AML-193 (cell line): ENCODE results near the gene FGGY.

Experiments used
- DNase-seq, 2 experiments: peaks; one replicate each; lab custom pipeline; 2025; lab: John Stamatoyannopoulos, UW

The FGGY gene

DNA sequence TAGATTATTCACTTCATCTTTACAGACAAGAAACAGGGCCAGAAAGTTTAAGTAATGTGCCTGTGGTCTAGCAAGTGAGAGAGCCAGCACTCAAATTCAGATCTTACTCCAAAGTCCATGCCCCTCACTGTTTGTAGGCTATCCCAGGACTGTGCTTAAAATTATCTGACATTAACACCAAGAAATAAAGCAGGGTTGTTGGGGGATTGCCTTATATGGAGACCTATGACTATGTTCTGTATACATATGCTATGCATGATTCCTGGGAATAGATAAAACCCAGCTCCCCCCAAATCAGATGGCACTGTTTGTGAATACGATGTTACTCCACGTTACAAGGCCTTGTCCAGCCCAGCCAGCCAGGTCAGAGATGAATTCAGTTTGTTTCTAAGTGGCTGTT, 386.3 kb downstream of the FGGY start:
- no peak for DNase-seq

- no peak for DNase-seq
Measured at GRCh38 chr1:59684698-59685097, 387.8 kb downstream of the FGGY start.

GRCh38 chr1:59685101-59685500, 388.2 kb downstream of the FGGY start:
- no peak for DNase-seq

DNA sequence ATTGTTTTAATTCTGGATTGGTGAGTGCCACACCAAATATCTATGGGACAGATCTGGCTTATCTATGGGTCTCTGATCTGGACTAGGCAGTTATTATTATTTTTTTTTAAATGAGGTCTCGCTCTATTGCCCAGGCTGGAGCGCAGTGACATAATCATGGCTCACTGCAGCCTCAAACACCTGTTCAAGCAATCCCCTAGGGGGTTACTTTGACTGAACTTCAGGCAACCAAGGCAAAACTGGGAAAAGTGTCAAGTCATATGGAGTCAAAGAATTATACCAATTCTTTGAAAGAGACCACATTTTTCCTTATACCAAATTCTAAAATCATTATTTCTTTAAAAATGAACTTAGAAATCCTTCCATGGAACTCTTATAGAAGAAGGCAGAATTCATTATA, 388.8 kb downstream of the FGGY start:
- DNase-seq = no peak

GRCh38 chr1:59686170-59686569, 389.3 kb downstream of the FGGY start:
- no peak for DNase-seq

DNA sequence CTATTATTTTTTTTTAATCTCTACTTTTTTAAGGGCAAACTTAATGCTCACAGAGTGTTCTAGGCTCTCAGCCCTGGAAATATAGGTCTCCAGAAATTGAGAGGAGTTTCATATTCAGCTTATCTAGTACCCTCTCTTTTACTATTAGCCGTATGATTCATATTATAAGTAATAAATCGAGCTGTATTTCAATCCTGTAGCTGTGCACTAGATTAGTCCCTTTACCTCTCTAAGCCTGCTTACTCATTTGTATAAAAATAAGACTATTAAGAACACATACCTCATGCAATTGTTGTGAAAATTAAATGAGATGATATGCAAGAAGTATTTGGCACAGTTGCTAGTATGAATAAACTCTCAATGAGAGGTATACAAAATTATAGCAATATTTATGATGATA, 389.7 kb downstream of the FGGY start:
- DNase-seq = no peak

DNA sequence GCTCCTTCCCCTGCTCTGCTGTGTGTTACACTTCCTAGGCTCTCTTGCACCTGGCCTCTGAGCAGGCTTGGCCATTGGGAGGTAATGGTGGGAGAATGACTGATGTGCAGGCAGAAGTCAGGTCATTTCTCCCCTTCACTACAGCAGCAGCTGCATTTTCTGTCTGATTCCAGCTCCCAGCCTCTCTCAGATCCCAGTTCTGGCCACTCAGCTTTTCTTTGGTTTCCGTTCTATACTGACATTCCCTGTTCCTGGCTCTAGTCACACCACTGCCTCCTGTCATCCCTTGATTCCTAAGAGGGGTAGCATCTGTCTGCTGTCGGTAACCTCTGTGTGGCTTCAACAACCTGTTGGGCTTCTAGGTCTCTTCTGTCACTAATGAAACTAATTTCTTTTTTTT, 390.2 kb downstream of the FGGY start:
- no peak for DNase-seq

GRCh38 chr1:59688976-59689375, 392.1 kb downstream of the FGGY start:
- DNase-seq = peak; percentile 32 to 54

GRCh38 chr1:59689730-59690129, 392.8 kb downstream of the FGGY start:
- no peak for DNase-seq

- no peak for DNase-seq
Measured at GRCh38 chr1:59690171-59690930, 393.5 kb downstream of the FGGY start.

GRCh38 chr1:59691261-59691660, 394.4 kb downstream of the FGGY start:
- no peak for DNase-seq

DNA sequence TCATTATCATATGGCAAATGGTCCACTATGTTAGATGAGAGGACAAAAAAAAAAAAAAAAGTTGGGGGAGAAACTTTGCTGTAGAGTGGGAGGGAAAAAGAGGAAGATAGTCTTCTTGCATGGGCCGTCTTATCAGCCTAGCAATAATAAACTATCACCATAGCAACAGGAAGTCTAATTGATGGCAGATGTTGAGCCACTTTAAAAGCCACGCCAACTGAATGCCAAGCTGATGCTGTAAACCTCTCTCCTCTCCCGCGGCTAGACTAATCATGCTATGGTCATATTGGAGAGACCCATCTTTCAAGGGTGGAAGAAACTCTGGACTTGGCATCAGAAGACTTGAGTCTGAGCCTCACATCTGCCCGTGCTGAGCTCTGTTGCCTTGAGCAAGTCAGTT, 395.7 kb downstream of the FGGY start:
- DNase-seq = peak; percentile 44 to 54

DNA sequence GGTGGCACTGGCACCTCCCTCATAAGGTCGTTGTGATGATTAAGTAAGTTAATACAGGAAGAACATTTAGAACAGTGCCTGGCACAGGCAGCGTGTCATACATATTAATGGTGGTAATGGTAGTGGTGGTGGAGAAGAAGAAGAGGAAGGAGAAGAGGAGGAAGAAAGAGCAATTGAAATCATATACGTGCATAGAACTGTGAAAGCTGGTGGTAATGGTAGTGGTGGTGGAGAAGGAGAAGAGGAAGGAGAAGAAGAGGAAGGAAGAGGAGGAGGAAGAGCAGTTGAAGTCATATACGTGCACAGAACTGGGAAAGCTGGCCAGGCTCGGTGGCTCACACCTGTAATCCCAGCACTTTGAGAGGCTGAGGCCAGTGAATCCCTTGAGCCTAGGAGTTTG, 396.5 kb downstream of the FGGY start:
- DNase-seq = peak in 1 of 2 experiments; percentile 5

- DNase-seq = no peak
Measured at GRCh38 chr1:59695252-59695651, 398.4 kb downstream of the FGGY start.

DNA sequence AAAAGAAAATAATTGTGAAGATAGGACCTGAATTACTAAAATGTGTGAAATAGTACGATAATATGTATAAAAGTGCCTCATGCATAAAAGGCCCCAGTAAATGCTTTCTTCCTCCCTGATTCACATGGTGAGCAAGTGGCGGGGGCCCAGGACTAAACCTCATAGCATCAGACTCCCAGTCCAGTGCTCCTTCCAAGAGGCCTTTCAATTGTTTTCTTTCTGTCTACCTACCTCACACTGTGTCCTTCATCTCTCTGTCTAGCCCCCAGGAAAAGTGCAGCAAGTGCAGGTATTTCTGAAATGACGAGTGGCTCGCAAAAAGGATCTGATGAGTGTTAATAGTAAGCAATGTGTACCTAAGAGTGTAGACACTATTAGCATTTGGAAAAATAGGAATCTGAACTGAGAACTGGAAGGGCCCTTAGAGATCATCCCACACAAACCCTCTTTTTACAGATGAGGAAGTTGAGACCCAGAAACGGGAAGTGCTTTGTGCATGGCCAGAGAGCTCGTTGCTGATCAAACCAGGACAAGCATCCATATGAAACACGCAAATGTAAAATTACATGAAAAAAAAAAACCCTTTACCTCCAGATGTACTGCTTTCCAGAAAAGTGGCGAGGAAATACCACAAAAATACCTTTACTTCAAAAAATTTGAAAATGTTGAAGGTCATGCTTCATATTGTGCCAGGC, 399.7 kb downstream of the FGGY start:
- peak; percentile 83 to 84 for DNase-seq

DNA sequence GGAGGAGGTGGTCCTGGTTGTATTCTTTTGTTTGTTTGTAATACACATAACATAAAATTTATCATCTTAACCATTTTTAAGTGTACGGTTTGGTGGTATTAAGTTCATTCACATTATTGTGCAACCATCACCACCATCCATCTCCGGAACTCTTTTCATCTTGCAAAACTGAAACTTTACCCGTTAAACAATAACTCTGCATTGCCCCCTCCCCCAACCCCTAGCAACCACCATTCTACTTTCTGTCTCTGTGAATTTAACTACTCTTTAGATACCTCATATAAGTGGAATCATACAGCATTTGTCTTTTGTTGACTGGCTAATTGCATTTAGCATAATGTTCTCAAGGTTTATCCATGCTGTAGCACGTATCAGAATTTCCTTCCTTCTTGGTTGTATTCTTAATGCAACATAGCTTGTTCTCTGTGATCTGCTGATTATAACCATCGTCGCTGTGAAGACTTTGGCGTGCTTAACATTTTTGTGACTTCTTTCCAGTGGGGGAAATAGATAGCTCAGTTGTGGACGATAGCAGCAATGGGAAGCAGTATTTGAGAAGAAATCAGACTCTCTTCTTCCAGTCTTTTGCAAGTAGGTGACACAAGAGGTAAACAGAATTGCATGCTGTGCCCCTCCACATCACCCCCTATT, 400.4 kb downstream of the FGGY start:
- DNase-seq = peak; percentile 72 to 75

DNA sequence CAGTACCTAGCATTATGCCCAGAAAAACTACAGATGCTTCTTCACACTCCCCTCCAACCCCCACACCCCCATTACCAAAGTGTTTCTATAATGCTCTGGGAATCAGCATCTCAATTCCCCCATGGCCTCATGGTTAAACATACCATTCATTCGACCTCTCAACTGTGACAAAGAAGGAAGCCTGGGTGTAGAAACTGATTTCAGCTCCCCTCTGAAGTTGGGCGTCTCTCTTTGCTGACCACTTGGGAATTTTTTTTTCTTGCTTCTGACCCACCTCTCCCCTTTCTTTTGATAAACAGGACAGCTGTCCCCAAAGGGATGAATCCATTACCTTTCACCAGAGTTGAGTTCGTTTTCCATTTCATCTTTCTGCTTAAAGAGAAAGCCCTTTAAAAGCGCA, 401.5 kb downstream of the FGGY start:
- no peak for DNase-seq

GRCh38 chr1:59699227-59699847, 402.4 kb downstream of the FGGY start:
- peak; percentile 58 to 65 for DNase-seq

- DNase-seq = no peak
Measured at GRCh38 chr1:59701376-59701775, 404.5 kb downstream of the FGGY start.

GRCh38 chr1:59703226-59703917, 406.5 kb downstream of the FGGY start:
- no peak for DNase-seq

DNA sequence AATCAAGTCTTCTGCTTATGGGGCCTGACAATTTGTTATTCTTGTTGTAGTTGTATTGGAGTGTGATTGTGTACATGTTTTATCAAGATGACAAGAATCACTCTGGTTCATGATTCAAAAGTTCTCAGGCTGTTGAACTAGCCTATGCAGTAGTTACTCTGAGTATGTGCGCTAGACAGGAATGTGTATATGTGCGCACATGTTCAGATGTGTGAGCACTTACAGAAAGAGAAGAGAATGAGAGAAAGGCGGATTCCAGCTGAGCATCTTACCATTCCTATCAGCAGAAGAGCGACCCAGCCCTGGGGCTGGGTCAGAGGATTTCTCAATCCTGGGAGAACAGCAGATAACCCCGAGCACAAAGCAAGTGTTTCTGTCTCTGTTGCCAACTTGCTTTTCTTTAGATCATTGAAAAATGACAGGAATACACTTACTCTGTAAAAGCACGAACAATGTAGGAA, 407.1 kb downstream of the FGGY start:
- DNase-seq = no peak

GRCh38 chr1:59704716-59705115, 407.8 kb downstream of the FGGY start:
- no peak for DNase-seq
